ENCODE results near the gene USP17L12.
"Not testable (repeated sequence)": the region's sequence is repeated elsewhere in the genome, so short reads cannot be mapped to it uniquely, and the experiment has no call there.

- not testable (repeated sequence) for TF ChIP-seq SUZ12 (IDR thresholded peaks at IDR 0.05; ENCODE audit: extremely low read depth, insufficient read depth, insufficient read length); YY1 (IDR thresholded peaks at IDR 0.05; ENCODE audit: insufficient read depth, insufficient read length)
Observed at GRCh38 chr4:9267319-9267718, 47.4 kb downstream of the USP17L12 start, which contains the start of gene USP17L22.

All from NT2/D1 (cell line).